ENCODE data around the gene SSRP1. TPM values are rescaled to one million over a fixed set of nuclear protein-coding genes. Genes with fewer than 3 reads are reported as not detected.
"Not testable (repeated sequence)": the region's sequence is repeated elsewhere in the genome, so short reads cannot be mapped to it uniquely, and the experiment has no call there.

SSRP1 gene
- total and polyA plus RNA-seq, 5 experiments from 2014 or later = 35.9 to 74.5 (median 41.0) TPM

GRCh38 chr11:57300785-57301184 lies 34.9 kb downstream of the SSRP1 start:
- Mint-ChIP-seq H3K9me3 (peaks cover 0 to 27% (median 12%) of the 10 kb centered on the region in 9 donors), H3K27me3 (no peaks in the 10 kb centered on the region), H3K4me1 (peaks cover 0 to 2% (median 0%) of the 10 kb centered on the region in 4 donors), H3K36me3 (peaks cover 25 to 50% (median 39%) of the 10 kb centered on the region in 3 donors), H3K27ac (no peak overlapping the region), H3K4me3 (no peak overlapping the region)
- DNase-seq (no peak), ATAC-seq (no peak)
- POLR2A ChIA-PET = no interaction called here

- H3K36me3 Mint-ChIP-seq = peaks cover 25 to 50% (median 39%) of the 10 kb centered on the region in 3 donors
- no peak for DNase-seq
- no peak overlapping the region for H3K4me3 Mint-ChIP-seq
- H3K27ac Mint-ChIP-seq = no peak overlapping the region
- H3K9me3 Mint-ChIP-seq = peaks cover 0 to 27% (median 12%) of the 10 kb centered on the region in 9 donors
- no peak for ATAC-seq
- POLR2A ChIA-PET = no interaction called here
- no peaks in the 10 kb centered on the region for H3K27me3 Mint-ChIP-seq
- H3K4me1 Mint-ChIP-seq = peaks cover 0 to 2% (median 0%) of the 10 kb centered on the region in 4 donors
Measured at GRCh38 chr11:57299150-57299737, 36.4 kb downstream of the SSRP1 start.

- ATAC-seq (no peak), DNase-seq (no peak)
- no peak overlapping the region for H3K4me3 Mint-ChIP-seq
- H3K36me3 Mint-ChIP-seq = peaks cover 25 to 49% (median 34%) of the 10 kb centered on the region in 3 donors
- H3K27ac Mint-ChIP-seq = no peak overlapping the region
- no peaks in the 10 kb centered on the region for H3K4me1 Mint-ChIP-seq
- POLR2A ChIA-PET = no interaction called here
- H3K27me3 Mint-ChIP-seq = no peaks in the 10 kb centered on the region
- H3K9me3 Mint-ChIP-seq = peaks cover 0 to 27% (median 12%) of the 10 kb centered on the region in 9 donors
Measured at GRCh38 chr11:57297221-57297620, 38.5 kb downstream of the SSRP1 start.

- ATAC-seq, H3K4me1 Mint-ChIP-seq, H3K4me3 Mint-ChIP-seq, H3K27ac Mint-ChIP-seq, DNase-seq, H3K27me3 Mint-ChIP-seq, POLR2A ChIA-PET: not testable (repeated sequence)
- Mint-ChIP-seq H3K9me3 (peaks cover 0 to 27% (median 12%) of the 10 kb centered on the region in 9 donors), H3K36me3 (peaks cover 21 to 39% (median 24%) of the 10 kb centered on the region in 3 donors)
Measured at GRCh38 chr11:57296205-57296604, 39.5 kb downstream of the SSRP1 start.

- H3K4me3 Mint-ChIP-seq = no peak overlapping the region
- H3K9me3 Mint-ChIP-seq = peaks cover 0 to 22% (median 11%) of the 10 kb centered on the region in 9 donors
- POLR2A ChIA-PET = interaction anchor here (0.7 kb wide), 1 partner anchor 31 kb away, joined by 4 read pairs; no protein-coding TSS in a partner anchor
- H3K27me3 Mint-ChIP-seq = peaks cover 0 to 7% (median 3%) of the 10 kb centered on the region in 5 donors
- peaks cover 8 to 22% (median 14%) of the 10 kb centered on the region in 3 donors for H3K36me3 Mint-ChIP-seq
- no peak for ATAC-seq
- no peak for DNase-seq
- H3K27ac Mint-ChIP-seq = no peak overlapping the region
- H3K4me1 Mint-ChIP-seq = no peaks in the 10 kb centered on the region
Measured at GRCh38 chr11:57294225-57295131, 41.2 kb downstream of the SSRP1 start.

- Mint-ChIP-seq H3K9me3 (no peaks in the 10 kb centered on the region), H3K27me3 (peaks cover 0 to 10% (median 9%) of the 10 kb centered on the region in 5 donors), H3K36me3 (no peaks in the 10 kb centered on the region), H3K27ac (no peak overlapping the region), H3K4me1 (no peaks in the 10 kb centered on the region), H3K4me3 (no peak overlapping the region)
- no peak for ATAC-seq
- POLR2A ChIA-PET = no interaction called here
- no peak for DNase-seq
Measured at GRCh38 chr11:57290288-57290687, 45.4 kb downstream of the SSRP1 start.

GRCh38 chr11:57288771-57289579 lies 46.7 kb downstream of the SSRP1 start:
- H3K4me3 Mint-ChIP-seq = no peak overlapping the region
- H3K27me3 Mint-ChIP-seq = peaks cover 0 to 10% (median 9%) of the 10 kb centered on the region in 5 donors
- DNase-seq (no peak), ATAC-seq (no peak)
- H3K9me3 Mint-ChIP-seq = no peaks in the 10 kb centered on the region
- no peak overlapping the region for H3K27ac Mint-ChIP-seq
- no peaks in the 10 kb centered on the region for H3K36me3 Mint-ChIP-seq
- H3K4me1 Mint-ChIP-seq = no peaks in the 10 kb centered on the region
- POLR2A ChIA-PET = no interaction called here

- H3K9me3 Mint-ChIP-seq = peaks cover 0 to 2% (median 0%) of the 10 kb centered on the region in 9 donors
- ATAC-seq (no peak), DNase-seq (no peak)
- no peak overlapping the region for H3K27ac Mint-ChIP-seq
- no peak overlapping the region for H3K4me3 Mint-ChIP-seq
- H3K36me3 Mint-ChIP-seq = no peaks in the 10 kb centered on the region
- no peaks in the 10 kb centered on the region for H3K4me1 Mint-ChIP-seq
- H3K27me3 Mint-ChIP-seq = peaks cover 0 to 10% (median 9%) of the 10 kb centered on the region in 5 donors
- POLR2A ChIA-PET = no interaction called here
Measured at GRCh38 chr11:57287884-57288283, 47.8 kb downstream of the SSRP1 start.

- H3K36me3 Mint-ChIP-seq = peaks cover 0 to 12% (median 0%) of the 10 kb centered on the region in 3 donors
- no peaks in the 10 kb centered on the region for H3K4me1 Mint-ChIP-seq
- no peak for ATAC-seq
- H3K4me3 Mint-ChIP-seq = no peak overlapping the region
- H3K9me3 Mint-ChIP-seq = peaks cover 0 to 23% (median 0%) of the 10 kb centered on the region in 9 donors
- no peak for DNase-seq
- no peak overlapping the region for H3K27ac Mint-ChIP-seq
- POLR2A ChIA-PET = no interaction called here
- H3K27me3 Mint-ChIP-seq = peaks cover 2 to 13% (median 9%) of the 10 kb centered on the region in 5 donors
Measured at GRCh38 chr11:57283231-57283990, 52.3 kb downstream of the SSRP1 start.

- Mint-ChIP-seq H3K36me3 (peaks cover 0 to 12% (median 0%) of the 10 kb centered on the region in 3 donors), H3K27me3 (peaks cover 11 to 23% (median 15%) of the 10 kb centered on the region in 5 donors), H3K9me3 (peaks cover 0 to 23% (median 0%) of the 10 kb centered on the region in 9 donors)
- H3K27ac Mint-ChIP-seq, H3K4me1 Mint-ChIP-seq, ATAC-seq, H3K4me3 Mint-ChIP-seq, POLR2A ChIA-PET, DNase-seq: not testable (repeated sequence)
Measured at GRCh38 chr11:57281546-57281945, 54.1 kb downstream of the SSRP1 start.

- DNase-seq (no peak), ATAC-seq (no peak)
- peaks cover 14 to 33% (median 28%) of the 10 kb centered on the region in 5 donors for H3K27me3 Mint-ChIP-seq
- POLR2A ChIA-PET = no interaction called here
- H3K4me1 Mint-ChIP-seq = peaks cover 2 to 7% (median 4%) of the 10 kb centered on the region in 4 donors
- no peak overlapping the region for H3K27ac Mint-ChIP-seq
- peaks cover 0 to 14% (median 0%) of the 10 kb centered on the region in 3 donors for H3K36me3 Mint-ChIP-seq
- H3K4me3 Mint-ChIP-seq = no peak overlapping the region
- H3K9me3 Mint-ChIP-seq = peaks cover 0 to 25% (median 2%) of the 10 kb centered on the region in 9 donors
Measured at GRCh38 chr11:57279116-57279515, 56.6 kb downstream of the SSRP1 start.

- no peak overlapping the region for H3K27ac Mint-ChIP-seq
- ATAC-seq (no peak), DNase-seq (no peak)
- H3K4me3 Mint-ChIP-seq = no peak overlapping the region
- POLR2A ChIA-PET = no interaction called here
- peaks cover 14 to 33% (median 30%) of the 10 kb centered on the region in 5 donors for H3K27me3 Mint-ChIP-seq
- H3K9me3 Mint-ChIP-seq = peaks cover 0 to 28% (median 4%) of the 10 kb centered on the region in 9 donors
- H3K4me1 Mint-ChIP-seq = peaks cover 2 to 7% (median 4%) of the 10 kb centered on the region in 4 donors
- H3K36me3 Mint-ChIP-seq = peaks cover 0 to 16% (median 0%) of the 10 kb centered on the region in 3 donors
Measured at GRCh38 chr11:57278721-57279095, 57.0 kb downstream of the SSRP1 start.

Measured in naive thymus-derived CD8-positive, alpha-beta T cell (primary cell).